ENCODE results near the gene REG4. TPM values are rescaled to one million over a fixed set of nuclear protein-coding genes. Genes with fewer than 3 reads are reported as not detected.

REG4 gene
- total RNA-seq, 1 experiment from 2014 or later = not detected

- intact Hi-C loops (cut with micrococcal nuclease) = no loop called here
- no peaks in the 10 kb centered on the region for H3K79me2 ChIP-seq (ENCODE audit: insufficient read depth, low read length)
- H3K9me3 ChIP-seq (ENCODE audit: control insufficient read depth in 1 of 2, insufficient read depth in 1 of 2, low read depth in 1 of 2, low read length in 2 of 2) = no peaks in the 10 kb centered on the region
- H3K27me3 ChIP-seq (ENCODE audit: insufficient read depth, low read length) = no peaks in the 10 kb centered on the region
- H3K9ac ChIP-seq (ENCODE audit: low read length) = no peak overlapping the region
- ChIA-PET RAD21 (ENCODE audit: low non-redundant PET in 1 of 2, low total read pairs in 2 of 2, uncharacterized antibody in 2 of 2, unreplicated experiment in 2 of 2) (no interaction called here), CTCF (no interaction called here), POLR2A (no interaction called here)
- H3K27ac ChIP-seq (ENCODE audit: low read depth, low read length) = no peak overlapping the region
- H3K4me1 ChIP-seq (ENCODE audit: control insufficient read depth in 1 of 2, insufficient read depth in 2 of 2, low read length in 2 of 2) = peaks cover 2 to 7% of the 10 kb centered on the region in 2 experiments; a peak in 2 of 4 replicates
- no TSS peak for BruUV-seq (replicated peaks)
- no peak overlapping the region for H3K4me2 ChIP-seq (ENCODE audit: low read length)
- H2AFZ ChIP-seq (ENCODE audit: low read depth, low read length, poor library complexity, severe bottlenecking) = no peak overlapping the region
- H4K20me1 ChIP-seq (ENCODE audit: insufficient read depth) = no peaks in the 10 kb centered on the region
- no peak for DNase-seq (ENCODE audit: low read depth, low spot score)
- no peak for ATAC-seq
- no peaks in the 10 kb centered on the region for H3K36me3 ChIP-seq (ENCODE audit: control insufficient read depth in 1 of 2, insufficient read depth in 2 of 2, low read length in 2 of 2)
- no peak overlapping the region for H3K4me3 ChIP-seq (replicated peaks in 1 of 2; ENCODE audit: low read depth in 1 of 2, low read length in 2 of 2)
- no peak for TF ChIP-seq ZFX (IDR thresholded peaks at IDR 0.05)
- TF ChIP-seq POLR2A (IDR thresholded peaks at IDR 0.05; ENCODE audit: borderline replicate concordance, extremely low read depth, insufficient read depth, insufficient read length) = no peak
- no peak for TF ChIP-seq ZNF274 (IDR thresholded peaks at IDR 0.05; ENCODE audit: low read depth, low read length)
- no peak for TF ChIP-seq YY1 (IDR thresholded peaks at IDR 0.05; ENCODE audit: extremely low read depth, insufficient replicate concordance, low read depth, low read length)
- TF ChIP-seq SP1 (IDR thresholded peaks at IDR 0.05; ENCODE audit: low read depth) = no peak
- H3K9me2 ChIP-seq (ENCODE audit: insufficient read depth) = no peaks in the 10 kb centered on the region
These were observed 39.0 kb downstream of the REG4 start for GRCh38 chr1:119772298-119772697.

GRCh38 chr1:119771770-119772169 is 39.5 kb downstream of the REG4 start:
- POLR2A ChIA-PET = no interaction called here
- CTCF ChIA-PET = no interaction called here

More at GRCh38 chr1:119771770-119772169, 39.5 kb downstream of the REG4 start:
- TF ChIP-seq FOSL1 (IDR thresholded peaks at IDR 0.05; ENCODE audit: low read depth) (no peak), ZFX (IDR thresholded peaks at IDR 0.05) (no peak), EGR1 (IDR thresholded peaks at IDR 0.05; ENCODE audit: low read depth) (no peak), SP1 (IDR thresholded peaks at IDR 0.05; ENCODE audit: low read depth) (no peak), SRF (IDR thresholded peaks at IDR 0.05; ENCODE audit: low read depth) (no peak), CBX3 (IDR thresholded peaks at IDR 0.05; ENCODE audit: low read depth) (no peak), RAD21 (IDR thresholded peaks at IDR 0.05; ENCODE audit: low read depth) (no peak), EZH2phosphoT487 (IDR thresholded peaks at IDR 0.05; ENCODE audit: borderline replicate concordance) (no peak), YY1 (IDR thresholded peaks at IDR 0.05; ENCODE audit: extremely low read depth, insufficient replicate concordance, low read depth, low read length) (no peak), ZBTB33 (IDR thresholded peaks at IDR 0.05; ENCODE audit: extremely low read depth, insufficient replicate concordance, low read length) (no peak), ELF1 (IDR thresholded peaks at IDR 0.05; ENCODE audit: borderline replicate concordance, low read depth) (no peak), CEBPB (IDR thresholded peaks at IDR 0.05; ENCODE audit: low read depth) (no peak)
- TF ChIP-seq, protein P1, sequence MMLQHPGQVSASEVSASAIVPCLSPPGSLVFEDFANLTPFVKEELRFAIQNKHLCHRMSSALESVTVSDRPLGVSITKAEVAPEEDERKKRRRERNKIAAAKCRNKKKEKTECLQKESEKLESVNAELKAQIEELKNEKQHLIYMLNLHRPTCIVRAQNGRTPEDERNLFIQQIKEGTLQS (IDR thresholded peaks at IDR 0.05) = no peak
- TF ChIP-seq, protein P2, sequence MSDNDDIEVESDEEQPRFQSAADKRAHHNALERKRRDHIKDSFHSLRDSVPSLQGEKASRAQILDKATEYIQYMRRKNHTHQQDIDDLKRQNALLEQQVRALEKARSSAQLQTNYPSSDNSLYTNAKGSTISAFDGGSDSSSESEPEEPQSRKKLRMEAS (IDR thresholded peaks at IDR 0.05) = no peak
- TF ChIP-seq, protein P3, sequence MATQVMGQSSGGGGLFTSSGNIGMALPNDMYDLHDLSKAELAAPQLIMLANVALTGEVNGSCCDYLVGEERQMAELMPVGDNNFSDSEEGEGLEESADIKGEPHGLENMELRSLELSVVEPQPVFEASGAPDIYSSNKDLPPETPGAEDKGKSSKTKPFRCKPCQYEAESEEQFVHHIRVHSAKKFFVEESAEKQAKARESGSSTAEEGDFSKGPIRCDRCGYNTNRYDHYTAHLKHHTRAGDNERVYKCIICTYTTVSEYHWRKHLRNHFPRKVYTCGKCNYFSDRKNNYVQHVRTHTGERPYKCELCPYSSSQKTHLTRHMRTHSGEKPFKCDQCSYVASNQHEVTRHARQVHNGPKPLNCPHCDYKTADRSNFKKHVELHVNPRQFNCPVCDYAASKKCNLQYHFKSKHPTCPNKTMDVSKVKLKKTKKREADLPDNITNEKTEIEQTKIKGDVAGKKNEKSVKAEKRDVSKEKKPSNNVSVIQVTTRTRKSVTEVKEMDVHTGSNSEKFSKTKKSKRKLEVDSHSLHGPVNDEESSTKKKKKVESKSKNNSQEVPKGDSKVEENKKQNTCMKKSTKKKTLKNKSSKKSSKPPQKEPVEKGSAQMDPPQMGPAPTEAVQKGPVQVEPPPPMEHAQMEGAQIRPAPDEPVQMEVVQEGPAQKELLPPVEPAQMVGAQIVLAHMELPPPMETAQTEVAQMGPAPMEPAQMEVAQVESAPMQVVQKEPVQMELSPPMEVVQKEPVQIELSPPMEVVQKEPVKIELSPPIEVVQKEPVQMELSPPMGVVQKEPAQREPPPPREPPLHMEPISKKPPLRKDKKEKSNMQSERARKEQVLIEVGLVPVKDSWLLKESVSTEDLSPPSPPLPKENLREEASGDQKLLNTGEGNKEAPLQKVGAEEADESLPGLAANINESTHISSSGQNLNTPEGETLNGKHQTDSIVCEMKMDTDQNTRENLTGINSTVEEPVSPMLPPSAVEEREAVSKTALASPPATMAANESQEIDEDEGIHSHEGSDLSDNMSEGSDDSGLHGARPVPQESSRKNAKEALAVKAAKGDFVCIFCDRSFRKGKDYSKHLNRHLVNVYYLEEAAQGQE (IDR thresholded peaks at IDR 0.05; ENCODE audit: low read depth) = no peak
- BruUV-seq (replicated peaks) = no TSS peak
- no peak overlapping the region for H3K4me3 ChIP-seq (replicated peaks in 1 of 2; ENCODE audit: low read depth in 1 of 2, low read length in 2 of 2)
- H3K4me1 ChIP-seq (ENCODE audit: control insufficient read depth in 1 of 2, insufficient read depth in 2 of 2, low read length in 2 of 2) = peaks cover 2 to 7% of the 10 kb centered on the region in 2 experiments; a peak in 2 of 4 replicates
- no peak overlapping the region for H3K9ac ChIP-seq (ENCODE audit: low read length)
- peaks cover 5% of the 10 kb centered on the region; the same call in 1 of the 2 replicates for H3K27me3 ChIP-seq (ENCODE audit: insufficient read depth, low read length)
- intact Hi-C loops (cut with micrococcal nuclease) = no loop called here
- ATAC-seq (no peak), DNase-seq (ENCODE audit: low read depth, low spot score) (no peak)
- no peak overlapping the region for H3K4me2 ChIP-seq (ENCODE audit: low read length)
- H2AFZ ChIP-seq (ENCODE audit: low read depth, low read length, poor library complexity, severe bottlenecking) = no peak overlapping the region
- no peaks in the 10 kb centered on the region for H3K9me3 ChIP-seq (ENCODE audit: control insufficient read depth in 1 of 2, insufficient read depth in 1 of 2, low read depth in 1 of 2, low read length in 2 of 2)
- no peak overlapping the region for H3K27ac ChIP-seq (ENCODE audit: low read depth, low read length)
- H3K9me2 ChIP-seq (ENCODE audit: insufficient read depth) = no peaks in the 10 kb centered on the region
- RAD21 ChIA-PET (ENCODE audit: low non-redundant PET in 1 of 2, low total read pairs in 2 of 2, uncharacterized antibody in 2 of 2, unreplicated experiment in 2 of 2) = no interaction called here
- H4K20me1 ChIP-seq (ENCODE audit: insufficient read depth) = no peaks in the 10 kb centered on the region
- H3K79me2 ChIP-seq (ENCODE audit: insufficient read depth, low read length) = no peaks in the 10 kb centered on the region
- H3K36me3 ChIP-seq (ENCODE audit: control insufficient read depth in 1 of 2, insufficient read depth in 2 of 2, low read length in 2 of 2) = no peaks in the 10 kb centered on the region

All from HCT116 (cell line).